Measurements from ENCODE around the gene SLC8A3.

Gene SLC8A3

GRCh38 chr14:70087380-70087697 lies 101.4 kb downstream of the SLC8A3 start:
- Histone ChIP-seq H2BK5ac (ENCODE audit: low read length) (no peak overlapping the region), H3K18ac (ENCODE audit: low read length) (no peak overlapping the region), H2BK120ac (ENCODE audit: low read depth, low read length) (no peak overlapping the region), H3K79me1 (ENCODE audit: low read depth, low read length) (no peaks in the 10 kb centered on the region), H3K4me3 (ENCODE audit: low read length in 2 of 2) (no peak overlapping the region), H3K14ac (ENCODE audit: low read length) (no peak overlapping the region), H2AFZ (ENCODE audit: low read length) (no peak overlapping the region), H4K91ac (ENCODE audit: low read depth, low read length, poor library complexity) (no peak overlapping the region), H2BK12ac (ENCODE audit: low read length) (no peak overlapping the region), H3K27ac (replicated peaks; ENCODE audit: low read length) (no peak overlapping the region), H3K9me3 (replicated peaks in 1 of 2; ENCODE audit: control insufficient read depth in 2 of 2, insufficient read depth in 1 of 2, low read depth in 1 of 2, low read length in 2 of 2) (no peaks in the 10 kb centered on the region), H3K27me3 (ENCODE audit: control insufficient read depth in 3 of 3, insufficient read depth in 3 of 3, low read depth in 1 of 3, low read length in 3 of 3) (peaks cover 0 to 9% (median 0%) of the 10 kb centered on the region in 3 experiments), H3K36me3 (replicated peaks in 1 of 2; ENCODE audit: control insufficient read depth in 2 of 2, insufficient read depth in 2 of 2, low read length in 2 of 2) (no peaks in the 10 kb centered on the region), H4K8ac (ENCODE audit: low read depth, low read length) (no peak overlapping the region), H3K23ac (ENCODE audit: low read depth, low read length, poor library complexity) (no peak overlapping the region), H2BK15ac (ENCODE audit: low read length) (no peak overlapping the region), H3K4ac (ENCODE audit: low read length) (no peak overlapping the region), H3K4me2 (ENCODE audit: insufficient read depth, low read length, poor library complexity, severe bottlenecking) (no peak overlapping the region), H3K4me1 (ENCODE audit: control insufficient read depth in 2 of 2, insufficient read depth in 1 of 2, low read depth in 1 of 2, low read length in 2 of 2) (no peaks in the 10 kb centered on the region), H2AK5ac (ENCODE audit: low read depth, low read length) (no peak overlapping the region), H3K9ac (ENCODE audit: low read depth, low read length, poor library complexity) (no peak overlapping the region)
- no peak for DNase-seq (ENCODE audit: low spot score)
- WGBS, 2 donors (ENCODE audit: extremely low coverage in 2 of 2, insufficient read length in 2 of 2, insufficient replicate concordance in 1 of 2): no CpG with 5 or more reads among the region's 2 CpGs

DNA sequence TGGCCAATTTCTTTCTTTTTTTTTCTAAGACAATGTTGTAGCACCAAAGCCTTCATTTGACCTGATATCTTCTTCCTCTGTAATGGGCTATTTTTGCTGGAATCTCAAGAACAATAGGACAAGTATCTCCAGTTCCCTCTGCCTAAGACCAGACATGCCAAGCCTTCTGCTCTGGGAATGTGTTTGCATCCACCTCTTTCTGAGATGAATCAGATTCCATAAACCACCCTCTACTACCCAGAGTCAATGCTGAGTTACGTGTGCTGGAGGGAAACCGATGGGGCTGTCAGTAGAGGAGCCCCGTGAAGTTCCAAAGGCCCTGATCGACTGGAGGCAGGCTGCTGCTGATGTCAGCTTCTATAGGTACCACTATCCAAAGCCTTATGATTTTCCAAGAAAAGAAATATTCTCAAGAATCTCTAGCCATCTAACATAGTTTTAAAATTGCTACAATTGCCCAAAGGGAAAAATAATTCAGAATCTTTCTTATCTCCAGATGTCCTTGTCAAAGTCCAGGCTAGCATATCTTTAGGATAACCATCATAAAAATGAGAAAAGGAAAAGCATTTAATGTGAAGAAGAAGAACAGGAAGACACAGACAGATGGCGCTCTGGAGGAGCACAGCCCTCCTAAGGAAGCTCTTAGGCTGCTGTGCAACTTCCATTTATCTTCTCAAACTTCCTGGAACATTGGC lies 101.9 kb downstream of the SLC8A3 start:
- H2BK15ac ChIP-seq (ENCODE audit: low read length): no peak overlapping the region
- no peak overlapping the region for H2BK120ac ChIP-seq (ENCODE audit: low read depth, low read length)
- no peak overlapping the region for H3K4me3 ChIP-seq (ENCODE audit: low read length in 2 of 2)
- peaks cover 0 to 11% (median 0%) of the 10 kb centered on the region in 3 experiments for H3K27me3 ChIP-seq (ENCODE audit: control insufficient read depth in 3 of 3, insufficient read depth in 3 of 3, low read depth in 1 of 3, low read length in 3 of 3)
- H3K79me1 ChIP-seq (ENCODE audit: low read depth, low read length): no peaks in the 10 kb centered on the region
- no peak overlapping the region for H3K4me2 ChIP-seq (ENCODE audit: insufficient read depth, low read length, poor library complexity, severe bottlenecking)
- DNase-seq (ENCODE audit: low spot score): no peak
- H3K14ac ChIP-seq (ENCODE audit: low read length): no peak overlapping the region
- H3K36me3 ChIP-seq (replicated peaks in 1 of 2; ENCODE audit: control insufficient read depth in 2 of 2, insufficient read depth in 2 of 2, low read length in 2 of 2): no peaks in the 10 kb centered on the region
- H4K91ac ChIP-seq (ENCODE audit: low read depth, low read length, poor library complexity): no peak overlapping the region
- H3K18ac ChIP-seq (ENCODE audit: low read length): no peak overlapping the region
- no peak overlapping the region for H3K23ac ChIP-seq (ENCODE audit: low read depth, low read length, poor library complexity)
- WGBS, 2 donors (ENCODE audit: extremely low coverage in 2 of 2, insufficient read length in 2 of 2, insufficient replicate concordance in 1 of 2): no CpG with 5 or more reads among the region's 5 CpGs
- no peaks in the 10 kb centered on the region for H3K4me1 ChIP-seq (ENCODE audit: control insufficient read depth in 2 of 2, insufficient read depth in 1 of 2, low read depth in 1 of 2, low read length in 2 of 2)
- H2BK5ac ChIP-seq (ENCODE audit: low read length): no peak overlapping the region
- H2AK5ac ChIP-seq (ENCODE audit: low read depth, low read length): no peak overlapping the region
- no peak overlapping the region for H3K9ac ChIP-seq (ENCODE audit: low read depth, low read length, poor library complexity)
- no peak overlapping the region for H2AFZ ChIP-seq (ENCODE audit: low read length)
- no peak overlapping the region for H3K4ac ChIP-seq (ENCODE audit: low read length)
- no peaks in the 10 kb centered on the region for H3K9me3 ChIP-seq (replicated peaks in 1 of 2; ENCODE audit: control insufficient read depth in 2 of 2, insufficient read depth in 1 of 2, low read depth in 1 of 2, low read length in 2 of 2)
- no peak overlapping the region for H2BK12ac ChIP-seq (ENCODE audit: low read length)
- no peak overlapping the region for H3K27ac ChIP-seq (replicated peaks; ENCODE audit: low read length)
- H4K8ac ChIP-seq (ENCODE audit: low read depth, low read length): no peak overlapping the region

DNA sequence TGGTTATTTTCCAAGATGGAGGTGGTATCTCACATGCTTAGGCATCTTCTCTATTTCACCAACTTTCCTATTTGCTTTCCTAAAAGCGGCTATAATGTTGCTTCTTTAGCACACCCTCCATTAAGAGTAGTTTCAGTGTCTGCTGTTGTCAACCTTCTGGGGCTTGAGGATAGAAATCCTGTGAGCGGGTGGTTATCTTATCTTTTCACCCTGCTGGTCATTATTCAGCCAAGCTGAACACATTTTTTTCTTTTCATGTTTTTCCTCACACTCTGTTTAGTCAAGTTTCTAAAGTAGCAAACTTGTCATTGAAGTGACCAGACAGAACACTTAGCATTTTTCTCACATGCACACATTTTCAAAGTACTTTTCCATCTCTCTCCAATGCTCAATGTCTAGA lies 104.5 kb downstream of the SLC8A3 start:
- no peaks in the 10 kb centered on the region for H3K9me3 ChIP-seq (replicated peaks in 1 of 2; ENCODE audit: control insufficient read depth in 2 of 2, insufficient read depth in 1 of 2, low read depth in 1 of 2, low read length in 2 of 2)
- no peak overlapping the region for H2BK15ac ChIP-seq (ENCODE audit: low read length)
- WGBS, 2 donors (ENCODE audit: extremely low coverage in 2 of 2, insufficient read length in 2 of 2, insufficient replicate concordance in 1 of 2): no CpG with 5 or more reads among the region's 2 CpGs
- H2BK5ac ChIP-seq (ENCODE audit: low read length): no peak overlapping the region
- no peak overlapping the region for H3K23ac ChIP-seq (ENCODE audit: low read depth, low read length, poor library complexity)
- H3K18ac ChIP-seq (ENCODE audit: low read length): no peak overlapping the region
- no peak overlapping the region for H3K27ac ChIP-seq (replicated peaks; ENCODE audit: low read length)
- no peak overlapping the region for H4K91ac ChIP-seq (ENCODE audit: low read depth, low read length, poor library complexity)
- H2BK120ac ChIP-seq (ENCODE audit: low read depth, low read length): no peak overlapping the region
- DNase-seq (ENCODE audit: low spot score): no peak
- H3K14ac ChIP-seq (ENCODE audit: low read length): no peak overlapping the region
- no peaks in the 10 kb centered on the region for H3K79me1 ChIP-seq (ENCODE audit: low read depth, low read length)
- no peak overlapping the region for H3K9ac ChIP-seq (ENCODE audit: low read depth, low read length, poor library complexity)
- H3K27me3 ChIP-seq (ENCODE audit: control insufficient read depth in 3 of 3, insufficient read depth in 3 of 3, low read depth in 1 of 3, low read length in 3 of 3): peaks cover 0 to 16% (median 0%) of the 10 kb centered on the region in 3 experiments
- no peak overlapping the region for H3K4ac ChIP-seq (ENCODE audit: low read length)
- no peaks in the 10 kb centered on the region for H3K36me3 ChIP-seq (replicated peaks in 1 of 2; ENCODE audit: control insufficient read depth in 2 of 2, insufficient read depth in 2 of 2, low read length in 2 of 2)
- no peaks in the 10 kb centered on the region for H3K4me1 ChIP-seq (ENCODE audit: control insufficient read depth in 2 of 2, insufficient read depth in 1 of 2, low read depth in 1 of 2, low read length in 2 of 2)
- H3K4me3 ChIP-seq (ENCODE audit: low read length in 2 of 2): no peak overlapping the region
- no peak overlapping the region for H4K8ac ChIP-seq (ENCODE audit: low read depth, low read length)
- no peak overlapping the region for H3K4me2 ChIP-seq (ENCODE audit: insufficient read depth, low read length, poor library complexity, severe bottlenecking)
- H2BK12ac ChIP-seq (ENCODE audit: low read length): no peak overlapping the region
- H2AFZ ChIP-seq (ENCODE audit: low read length): no peak overlapping the region
- H2AK5ac ChIP-seq (ENCODE audit: low read depth, low read length): no peak overlapping the region

DNA sequence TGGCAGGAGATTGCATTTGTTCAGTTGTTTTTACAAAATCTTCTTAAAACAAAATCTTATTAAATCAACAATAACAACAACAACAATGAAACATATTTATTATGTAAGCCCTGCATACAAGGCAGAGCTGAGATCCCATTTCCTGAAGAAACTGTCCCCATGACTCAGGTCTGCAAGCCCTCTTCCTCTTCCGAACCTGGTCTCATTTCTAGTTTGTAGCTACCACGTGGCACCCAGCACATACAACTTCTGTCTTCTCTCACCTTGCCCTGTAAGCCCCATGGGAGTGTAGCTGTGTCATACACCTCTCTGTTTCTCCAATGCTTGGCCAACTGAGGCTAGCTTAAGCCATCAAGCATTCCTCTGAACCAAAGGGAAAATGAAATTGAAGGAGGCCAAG lies 106.4 kb downstream of the SLC8A3 start:
- H2BK5ac ChIP-seq (ENCODE audit: low read length): no peak overlapping the region
- H3K23ac ChIP-seq (ENCODE audit: low read depth, low read length, poor library complexity): no peak overlapping the region
- no peak overlapping the region for H2BK12ac ChIP-seq (ENCODE audit: low read length)
- no peak overlapping the region for H2BK15ac ChIP-seq (ENCODE audit: low read length)
- no peak overlapping the region for H4K8ac ChIP-seq (ENCODE audit: low read depth, low read length)
- H2BK120ac ChIP-seq (ENCODE audit: low read depth, low read length): no peak overlapping the region
- no peak overlapping the region for H2AFZ ChIP-seq (ENCODE audit: low read length)
- no peaks in the 10 kb centered on the region for H3K79me1 ChIP-seq (ENCODE audit: low read depth, low read length)
- H3K27me3 ChIP-seq (ENCODE audit: control insufficient read depth in 3 of 3, insufficient read depth in 3 of 3, low read depth in 1 of 3, low read length in 3 of 3): peaks cover 0 to 16% (median 0%) of the 10 kb centered on the region in 3 experiments
- WGBS, 2 donors (ENCODE audit: extremely low coverage in 2 of 2, insufficient read length in 2 of 2, insufficient replicate concordance in 1 of 2): no CpG with 5 or more reads among the region's 2 CpGs
- no peak overlapping the region for H3K4ac ChIP-seq (ENCODE audit: low read length)
- H3K4me2 ChIP-seq (ENCODE audit: insufficient read depth, low read length, poor library complexity, severe bottlenecking): no peak overlapping the region
- no peak overlapping the region for H3K9ac ChIP-seq (ENCODE audit: low read depth, low read length, poor library complexity)
- no peak for DNase-seq (ENCODE audit: low spot score)
- H3K9me3 ChIP-seq (replicated peaks in 1 of 2; ENCODE audit: control insufficient read depth in 2 of 2, insufficient read depth in 1 of 2, low read depth in 1 of 2, low read length in 2 of 2): no peaks in the 10 kb centered on the region
- no peak overlapping the region for H3K4me3 ChIP-seq (ENCODE audit: low read length in 2 of 2)
- H3K14ac ChIP-seq (ENCODE audit: low read length): no peak overlapping the region
- no peak overlapping the region for H3K27ac ChIP-seq (replicated peaks; ENCODE audit: low read length)
- no peaks in the 10 kb centered on the region for H3K4me1 ChIP-seq (ENCODE audit: control insufficient read depth in 2 of 2, insufficient read depth in 1 of 2, low read depth in 1 of 2, low read length in 2 of 2)
- H2AK5ac ChIP-seq (ENCODE audit: low read depth, low read length): no peak overlapping the region
- no peak overlapping the region for H4K91ac ChIP-seq (ENCODE audit: low read depth, low read length, poor library complexity)
- no peak overlapping the region for H3K18ac ChIP-seq (ENCODE audit: low read length)
- no peaks in the 10 kb centered on the region for H3K36me3 ChIP-seq (replicated peaks in 1 of 2; ENCODE audit: control insufficient read depth in 2 of 2, insufficient read depth in 2 of 2, low read length in 2 of 2)

Data from neuronal stem cell (in vitro differentiated cells).